HG03460 (cell line): ENCODE results near the gene CYP46A1.

Experiments
- ATAC-seq: cut with Tn5 transposase; IDR thresholded peaks from one replicate; pipeline ENCODE4 v1.9.1; 2021; ENCODE audit not compliant: unreplicated experiment

Gene CYP46A1

GRCh38 chr14:99686557-99687283, 2.6 kb downstream of the CYP46A1 start:
- no peak for ATAC-seq

DNA sequence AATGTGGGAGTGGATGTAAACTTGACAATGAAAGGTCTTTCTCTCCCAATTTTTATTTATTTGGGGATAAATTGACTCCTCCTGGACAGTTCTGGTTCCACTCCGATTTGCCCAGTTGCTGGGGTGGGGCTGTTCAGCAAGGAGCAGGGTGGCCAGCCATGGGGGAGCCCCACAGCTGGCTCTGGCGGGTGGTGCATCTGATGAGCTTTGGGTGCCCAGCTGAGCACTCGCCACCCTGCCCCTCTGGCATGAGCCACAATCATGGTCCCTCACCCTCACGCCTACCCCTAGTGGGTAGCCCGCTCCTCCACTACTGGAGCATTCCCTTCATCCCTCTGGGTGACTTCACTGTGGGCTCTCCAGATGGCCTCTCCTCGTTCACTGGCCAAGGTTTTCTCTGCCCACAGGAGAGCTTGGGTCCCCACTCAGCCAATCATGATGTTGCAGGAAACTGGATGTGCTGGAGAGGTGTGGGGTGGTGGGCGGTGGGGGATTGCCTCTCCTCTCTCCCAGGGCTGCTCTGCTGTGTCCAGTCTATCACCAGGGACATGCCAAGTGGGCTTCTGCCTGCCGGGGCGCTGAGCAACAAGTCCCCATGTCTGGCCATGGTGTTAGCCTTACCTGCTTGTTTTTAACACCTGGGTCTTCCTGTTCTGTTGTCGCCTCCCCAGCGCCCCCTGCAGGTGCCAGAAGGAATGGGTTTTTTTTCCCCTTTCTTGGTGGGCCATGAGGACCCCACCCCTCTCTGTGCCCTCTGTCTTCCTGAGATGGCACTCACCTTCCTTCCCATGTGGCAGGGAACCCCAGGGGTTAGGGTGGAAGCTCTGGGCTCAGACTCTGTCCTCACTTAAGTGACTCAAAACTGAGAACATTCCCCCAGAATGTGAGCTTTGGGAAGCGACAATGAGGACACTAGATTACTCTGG, 3.4 kb downstream of the CYP46A1 start:
- ATAC-seq, result no peak

GRCh38 chr14:99688210-99688581, 4.1 kb downstream of the CYP46A1 start:
- ATAC-seq, result no peak

DNA sequence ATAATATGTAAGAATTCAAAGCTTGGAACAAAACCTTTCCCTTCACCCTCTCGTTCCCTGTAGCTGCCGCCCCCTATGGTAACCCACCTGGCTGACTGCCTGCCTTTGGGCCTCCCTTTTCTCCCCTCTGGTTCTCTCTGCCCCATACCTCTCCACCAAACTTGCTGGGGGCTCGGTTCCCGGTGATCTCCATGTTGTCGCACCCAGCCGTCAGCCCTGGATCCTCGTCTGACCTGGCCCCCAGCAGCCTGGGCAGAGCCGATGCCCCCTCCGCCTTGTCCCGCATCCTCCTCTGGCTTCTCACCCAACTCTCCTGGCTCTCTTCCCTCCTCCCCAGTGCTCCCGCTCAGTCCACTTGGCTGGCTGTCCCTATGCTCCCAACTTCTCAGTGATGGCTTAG, 4.5 kb downstream of the CYP46A1 start:
- no peak for ATAC-seq

DNA sequence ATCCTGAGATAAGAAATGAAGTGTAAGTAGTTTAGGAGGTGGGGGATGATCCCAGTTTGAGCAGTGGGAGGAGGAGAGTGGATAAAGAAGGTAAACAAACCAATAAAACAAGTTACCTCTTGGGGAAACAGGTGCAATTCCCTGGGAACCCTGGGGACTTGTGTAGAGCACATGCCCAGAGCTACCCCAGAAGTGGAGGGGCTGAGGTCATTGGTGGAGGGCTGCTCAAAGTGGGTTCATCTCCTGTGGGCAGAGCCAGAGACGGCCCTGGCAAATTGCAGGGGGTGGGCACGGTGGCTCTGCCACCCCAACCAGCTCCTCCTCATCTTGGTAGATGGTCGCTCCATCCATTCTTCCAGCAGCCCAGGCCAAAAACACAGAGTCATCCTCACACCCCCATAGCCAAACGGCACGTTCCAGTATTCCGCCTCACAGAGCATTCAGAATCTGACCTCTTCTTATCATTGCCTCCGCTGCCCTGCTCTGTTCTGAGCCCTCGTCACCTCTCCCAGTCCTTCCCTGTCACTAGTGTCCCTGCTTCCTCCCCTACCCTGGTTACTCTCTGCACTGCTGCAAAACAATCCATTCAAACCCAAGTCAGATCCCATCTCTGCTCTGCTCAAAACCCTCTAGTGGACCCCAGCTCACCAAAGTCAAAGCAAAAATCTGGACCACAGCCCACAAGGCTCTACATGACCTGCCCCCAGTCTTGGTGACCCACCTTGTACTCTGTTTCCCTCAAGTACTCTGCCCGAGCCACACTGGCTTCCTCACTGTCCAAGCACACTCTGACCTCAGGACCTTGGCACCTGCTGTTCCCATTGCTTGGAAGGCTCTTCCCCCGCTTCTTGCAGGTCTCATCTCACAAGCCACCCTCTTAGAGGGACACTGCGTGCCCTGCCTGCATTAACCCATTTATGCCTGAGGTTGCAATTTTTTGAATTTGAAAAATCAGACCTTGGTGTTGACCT, 5.5 kb downstream of the CYP46A1 start:
- ATAC-seq, result no peak

- no peak for ATAC-seq
Observed at GRCh38 chr14:99690636-99691035, 6.5 kb downstream of the CYP46A1 start.

DNA sequence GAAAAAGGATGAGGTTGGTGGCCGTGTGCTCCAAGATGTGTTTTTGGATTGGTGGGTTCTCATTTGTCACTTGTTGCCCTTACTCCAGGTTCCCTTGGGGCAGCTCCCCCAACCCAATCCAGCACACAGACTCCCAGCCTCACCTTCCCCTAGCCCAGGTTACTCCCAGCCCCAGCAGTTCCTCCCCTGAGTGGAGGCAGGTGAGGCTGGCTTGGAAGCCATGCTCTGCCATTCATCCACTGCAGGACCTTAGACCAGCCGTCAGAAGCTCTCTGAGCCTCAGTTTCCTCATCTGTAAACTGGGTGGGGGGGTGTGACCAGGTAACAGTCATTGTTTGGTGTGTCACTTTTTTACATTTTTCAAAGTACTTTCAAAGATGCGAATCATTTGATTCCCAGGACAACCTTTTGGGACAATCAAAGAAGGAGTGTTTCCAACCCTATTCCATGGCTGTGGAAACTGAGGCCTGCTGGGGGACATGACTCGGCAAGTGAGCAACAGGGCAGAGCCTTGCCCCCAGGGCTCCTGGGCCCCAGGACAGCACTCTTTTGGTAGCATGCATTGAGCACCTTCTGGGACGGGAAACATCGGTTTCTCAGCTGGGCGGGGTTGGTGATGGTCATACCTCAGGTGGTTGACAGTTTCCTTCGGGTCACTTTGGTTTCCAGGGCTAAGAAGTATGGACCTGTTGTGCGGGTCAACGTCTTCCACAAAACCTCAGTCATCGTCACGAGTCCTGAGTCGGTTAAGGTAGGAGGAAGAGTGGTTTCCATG, 7.2 kb downstream of the CYP46A1 start:
- ATAC-seq, result no peak

- no peak for ATAC-seq
Observed at GRCh38 chr14:99693918-99694317, 9.8 kb downstream of the CYP46A1 start.

DNA sequence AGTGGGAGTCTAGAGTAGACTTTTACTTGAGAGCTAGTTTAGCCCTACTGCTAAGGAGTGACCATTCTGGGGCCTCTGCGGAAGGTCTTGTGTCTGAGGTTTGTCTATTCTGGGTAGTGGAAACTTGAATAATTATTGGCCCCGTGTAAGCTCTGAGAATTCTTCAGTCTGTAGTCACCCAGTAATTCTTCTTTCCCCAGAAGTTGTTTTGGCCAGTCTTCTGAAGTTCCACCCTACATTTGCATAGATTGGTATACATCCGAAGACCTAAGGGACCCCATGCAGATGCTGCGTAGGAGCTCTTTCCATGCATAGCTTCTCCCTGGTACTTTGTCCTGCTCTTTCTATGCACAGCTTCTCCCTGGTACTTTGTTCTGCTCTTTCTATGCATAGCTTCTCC, 12.8 kb downstream of the CYP46A1 start:
- no peak for ATAC-seq

DNA sequence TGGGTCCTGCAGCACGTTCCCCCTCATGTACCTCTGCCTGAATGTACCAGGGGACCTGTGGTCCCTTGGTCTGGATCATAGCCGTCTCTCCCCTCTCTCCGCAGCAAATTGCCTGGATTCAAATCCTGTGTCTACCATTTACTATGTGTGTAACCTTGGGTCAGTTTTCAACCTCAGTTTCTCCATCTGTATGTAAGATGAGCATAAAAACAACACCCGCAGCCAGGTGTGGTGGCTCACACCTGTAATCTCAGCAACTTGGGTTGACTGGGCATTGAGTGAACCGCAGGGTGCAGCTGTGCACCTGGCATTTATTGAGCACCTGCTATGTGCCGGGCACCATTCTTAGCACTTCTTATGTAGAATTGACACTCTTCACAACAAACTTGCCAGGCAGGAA, 14.1 kb downstream of the CYP46A1 start:
- no peak for ATAC-seq

- ATAC-seq, result no peak
Observed at GRCh38 chr14:99698642-99699041, 14.5 kb downstream of the CYP46A1 start.

GRCh38 chr14:99699085-99699760, 15.1 kb downstream of the CYP46A1 start:
- ATAC-seq, result no peak

- no peak for ATAC-seq
Observed at GRCh38 chr14:99699861-99700260, 15.8 kb downstream of the CYP46A1 start.

DNA sequence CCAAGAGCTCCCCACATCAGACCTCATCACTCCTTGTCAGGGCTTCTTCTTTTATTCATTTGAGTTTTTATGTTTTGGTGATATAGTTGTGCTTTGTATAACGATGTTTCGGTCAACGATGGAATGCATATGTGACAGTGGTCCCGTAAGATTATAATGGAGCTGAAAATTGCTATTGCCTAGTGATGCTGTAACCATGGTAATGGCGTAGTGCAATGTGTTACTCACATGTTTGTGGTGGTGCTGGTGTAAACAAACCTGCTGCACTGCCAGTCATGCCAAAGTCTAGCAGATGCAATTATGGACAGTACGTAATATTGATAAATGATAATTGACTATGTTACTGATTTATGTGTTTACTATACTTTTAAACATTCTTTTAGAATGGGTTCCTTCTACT, 16.3 kb downstream of the CYP46A1 start:
- no peak for ATAC-seq

DNA sequence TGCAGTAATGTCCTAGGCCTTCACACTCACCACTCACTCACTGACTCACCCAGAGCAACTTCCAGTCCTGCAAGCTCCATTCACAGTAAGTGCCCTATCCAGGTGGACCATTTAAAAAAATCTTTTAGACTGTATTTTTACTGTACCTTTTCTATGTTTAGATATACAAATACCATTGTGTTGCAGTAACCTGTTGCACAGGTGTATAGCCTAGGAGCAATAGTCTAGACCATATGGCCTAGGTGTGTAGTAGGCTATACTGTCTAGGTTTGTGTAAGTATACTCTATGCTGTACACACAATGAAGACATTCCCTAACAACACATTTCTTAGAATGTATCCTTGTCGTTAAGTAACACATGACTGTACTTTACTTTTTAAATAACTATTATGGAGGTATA, 17.2 kb downstream of the CYP46A1 start:
- no peak for ATAC-seq

DNA sequence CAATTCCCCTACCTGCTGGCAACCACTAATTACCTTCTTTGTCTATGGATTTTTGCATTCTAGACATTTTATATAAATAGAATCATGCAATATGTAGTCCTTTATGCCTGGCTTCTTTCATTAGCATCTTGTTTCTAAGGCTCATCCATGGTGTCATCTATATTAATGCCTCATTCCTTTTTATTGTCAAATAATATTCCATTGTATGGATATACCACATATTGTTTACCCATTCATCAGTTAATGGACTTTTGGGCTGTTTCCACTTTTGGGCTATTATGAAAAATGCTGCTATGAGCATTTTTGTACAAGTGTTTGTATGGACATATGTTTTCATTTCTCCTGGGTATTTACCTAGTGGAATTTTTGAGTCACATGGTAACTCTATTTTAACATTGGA, 18.0 kb downstream of the CYP46A1 start:
- ATAC-seq, result no peak

GRCh38 chr14:99703381-99703780, 19.3 kb downstream of the CYP46A1 start:
- no peak for ATAC-seq

GRCh38 chr14:99704037-99704436, 19.9 kb downstream of the CYP46A1 start:
- no peak for ATAC-seq

DNA sequence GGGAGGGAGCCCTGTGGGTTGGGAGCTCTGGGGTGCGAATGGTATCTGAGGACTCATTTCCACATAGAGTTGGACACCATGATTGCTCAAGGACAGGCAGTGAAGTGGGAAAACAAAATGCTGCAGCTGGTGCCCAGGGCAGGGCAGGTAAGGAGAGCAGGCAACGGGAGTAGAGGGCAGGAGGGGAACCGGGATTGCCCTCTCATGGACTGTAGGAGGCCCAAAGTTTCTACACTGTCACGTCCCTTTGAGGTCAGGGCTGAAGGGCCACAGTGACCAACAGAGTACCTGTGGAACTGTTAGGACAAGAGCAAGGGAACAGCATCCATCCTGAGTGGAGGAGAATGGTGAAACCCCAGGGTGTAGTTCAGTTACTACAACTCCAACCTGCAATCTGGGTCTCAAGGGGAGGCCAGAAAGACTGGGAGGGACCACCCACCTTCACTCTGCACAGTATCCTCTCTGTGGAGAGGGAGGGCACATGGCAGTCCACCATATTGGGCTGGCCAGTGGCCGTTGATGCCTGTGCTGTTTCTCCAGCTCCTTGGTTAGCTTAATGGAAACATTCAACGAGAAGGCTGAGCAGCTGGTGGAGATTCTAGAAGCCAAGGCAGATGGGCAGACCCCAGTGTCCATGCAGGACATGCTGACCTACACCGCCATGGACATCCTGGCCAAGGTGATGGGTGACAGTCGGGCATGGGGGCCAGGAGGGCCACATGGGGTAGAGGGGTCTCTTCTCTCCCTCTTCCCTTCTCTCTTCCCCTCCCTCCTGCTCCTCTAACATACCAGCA, 22.2 kb downstream of the CYP46A1 start:
- ATAC-seq, result no peak
